Gastroesophageal sphincter (tissue), 3 donors: ENCODE results near the gene ELOF1.
A peak's percentile ranks its signal among the peaks of the same experiment; 100 is the strongest.

Experiments
- CTCF ChIP-seq, 4 experiments: fragments of 200-600 bp in 2 of 4; fragments of 450-650 bp in 2 of 4; sonication (generic) in 1 of 4; IDR thresholded peaks; one replicate each; pipeline ENCODE4 v1.5.1; 2017 to 2019; ENCODE audit warnings: antibody characterized with exemption in 4 of 4, mild to moderate bottlenecking in 2 of 4, moderate library complexity in 2 of 4
- POLR2A ChIP-seq, 2 donors: fragments of 450-650 bp; IDR thresholded peaks; one replicate each; pipeline ENCODE4 v1.6.1; 2017; ENCODE audit warnings: antibody characterized with exemption in 2 of 2, mild to moderate bottlenecking in 2 of 2, moderate library complexity in 1 of 2

DNA sequence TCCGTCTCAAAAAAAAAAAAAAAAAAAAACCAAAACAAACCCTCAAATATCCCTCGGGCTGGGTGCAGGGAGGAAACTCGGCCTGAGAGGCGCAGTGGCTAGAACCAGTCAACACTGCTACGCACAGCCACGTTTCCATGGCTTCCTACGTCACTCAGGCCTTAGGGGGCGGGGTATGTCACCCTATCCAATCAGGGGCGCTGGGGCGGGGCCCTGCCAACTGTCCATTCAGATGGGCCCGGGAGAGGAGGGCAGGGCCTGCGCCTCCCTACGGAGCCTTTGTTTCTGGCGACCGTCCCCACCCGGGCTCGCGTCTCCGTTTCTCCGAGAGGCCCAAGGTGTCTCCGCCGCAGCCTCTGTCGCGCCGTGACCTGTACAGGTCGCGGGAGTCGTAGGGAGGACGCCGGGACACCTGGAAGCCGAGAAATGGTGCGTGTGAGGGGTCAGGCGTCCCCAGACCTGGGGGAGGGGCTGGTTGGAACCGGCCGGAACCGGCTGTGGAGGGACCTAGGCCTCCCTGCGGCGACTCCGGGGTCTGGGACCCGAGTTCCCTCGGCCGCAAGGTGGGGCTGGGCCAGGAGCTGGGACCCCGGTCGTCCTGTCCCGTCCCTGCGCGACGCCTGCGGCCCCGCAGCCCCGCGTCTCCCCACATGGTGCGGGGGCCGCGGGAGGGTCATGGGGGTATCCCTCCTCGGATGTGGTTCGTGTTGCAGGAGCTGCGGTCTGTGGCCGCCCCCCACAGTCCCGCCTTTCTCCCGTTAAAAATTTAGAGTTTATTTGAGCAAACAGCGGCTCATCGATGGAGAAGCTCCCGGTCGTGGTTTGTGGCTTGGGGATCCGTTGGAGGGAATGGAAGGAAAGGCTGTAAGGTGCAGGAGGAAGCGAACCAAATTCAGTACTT lies 38.4 kb upstream of the ELOF1 start, which contains the start of gene ZNF627:
- TF ChIP-seq CTCF (IDR thresholded peaks at IDR 0.05) (peak in 3 of 4 experiments; percentile 24 to 50 (median 49)), POLR2A (IDR thresholded peaks at IDR 0.05) (peak; percentile 89 to 91)
